Activated naive CD4-positive, alpha-beta T cell treated with anti-CD3 and anti-CD28 coated beads, Interleukin-2, amount 10 ng/mL, durations not matched to agents 7 days and 5 days (primary cell): Measurements from ENCODE around the gene TMOD1.
"Not testable (repeated sequence)": the region's sequence is repeated elsewhere in the genome, so short reads cannot be mapped to it uniquely, and the experiment has no call there.

ENCODE experiments used
- CTCF ChIA-PET: fragments of 350-600 bp; sonication (Branson Sonifier 250); formaldehyde crosslinking; loops from one replicate; lab custom pipeline; 2021; ENCODE audit warnings: antibody characterized with exemption; lab: Charles Lee
- DNase-seq: peaks from one replicate; pipeline ENCODE4 v3.0.0-alpha.2; 2020
- H3K27ac Mint-ChIP-seq: one replicate; pipeline ENCODE4 v1.8.0; 2021; ENCODE audit warnings: mild to moderate bottlenecking, moderate library complexity, mixed read lengths
- H3K27me3 Mint-ChIP-seq: one replicate; pipeline ENCODE4 v1.8.0; 2021; ENCODE audit warnings: mild to moderate bottlenecking, mixed read lengths
- H3K36me3 Mint-ChIP-seq: one replicate; pipeline ENCODE4 v1.8.0; 2021; ENCODE audit warnings: mixed read lengths
- H3K4me1 Mint-ChIP-seq: one replicate; pipeline ENCODE4 v1.8.0; 2021; ENCODE audit warnings: mixed read lengths
- H3K4me3 Mint-ChIP-seq: one replicate; pipeline ENCODE4 v1.8.0; 2021; ENCODE audit warnings: mild to moderate bottlenecking, moderate library complexity, mixed read lengths
- H3K9me3 Mint-ChIP-seq: one replicate; pipeline ENCODE4 v1.8.0; 2021; ENCODE audit warnings: mixed read lengths

The TMOD1 gene

GRCh38 chr9:97480174-97480573, 21.3 kb upstream of the TMOD1 start:
- DNase-seq, result no peak
- H3K4me1 Mint-ChIP-seq, result no peaks in the 10 kb centered on the region
- no peak overlapping the region for H3K27ac Mint-ChIP-seq
- H3K27me3 Mint-ChIP-seq, result no peaks in the 10 kb centered on the region
- CTCF ChIA-PET, result interaction anchor here (1.0 to 2.1 kb wide), 3 partner anchors 12 to 118 kb away, joined by 3 to 11 read pairs (median 3); no protein-coding TSS in a partner anchor
- H3K4me3 Mint-ChIP-seq, result no peak overlapping the region
- peaks cover 8% of the 10 kb centered on the region for H3K36me3 Mint-ChIP-seq
- peaks cover 6% of the 10 kb centered on the region for H3K9me3 Mint-ChIP-seq

- CTCF ChIA-PET, result interaction anchor here (1.0 to 2.1 kb wide), 4 partner anchors 12 to 118 kb away, joined by 3 to 11 read pairs (median 4); no protein-coding TSS in a partner anchor
- no peaks in the 10 kb centered on the region for H3K4me1 Mint-ChIP-seq
- peaks cover 6% of the 10 kb centered on the region for H3K9me3 Mint-ChIP-seq
- H3K27ac Mint-ChIP-seq, result no peak overlapping the region
- no peak overlapping the region for H3K4me3 Mint-ChIP-seq
- H3K27me3 Mint-ChIP-seq, result no peaks in the 10 kb centered on the region
- DNase-seq, result no peak
- peaks cover 8% of the 10 kb centered on the region for H3K36me3 Mint-ChIP-seq
Observed at GRCh38 chr9:97480749-97481148, 20.7 kb upstream of the TMOD1 start.

- Mint-ChIP-seq H3K27ac (no peak overlapping the region), H3K9me3 (peaks cover 13% of the 10 kb centered on the region), H3K27me3 (no peaks in the 10 kb centered on the region), H3K4me1 (no peaks in the 10 kb centered on the region), H3K36me3 (peaks cover 24% of the 10 kb centered on the region), H3K4me3 (no peak overlapping the region)
- CTCF ChIA-PET, result interaction anchor here (1.4 to 1.8 kb wide), 2 partner anchors 97 to 131 kb away, joined by 3 to 5 read pairs; no protein-coding TSS in a partner anchor
- DNase-seq, result no peak
Observed at GRCh38 chr9:97484134-97484533, 17.3 kb upstream of the TMOD1 start.

GRCh38 chr9:97487107-97487506, 14.4 kb upstream of the TMOD1 start:
- Mint-ChIP-seq H3K9me3 (peaks cover 13% of the 10 kb centered on the region), H3K36me3 (peaks cover 31% of the 10 kb centered on the region), H3K27ac (no peak overlapping the region), H3K4me1 (peaks cover 5% of the 10 kb centered on the region), H3K27me3 (no peaks in the 10 kb centered on the region), H3K4me3 (no peak overlapping the region)
- CTCF ChIA-PET, result no interaction called here
- no peak for DNase-seq

- CTCF ChIA-PET, result interaction anchor here (1.0 kb wide), 1 partner anchor 71 kb away, joined by 3 read pairs; no protein-coding TSS in a partner anchor
- DNase-seq, result no peak
- Mint-ChIP-seq H3K36me3 (peaks cover 28% of the 10 kb centered on the region), H3K9me3 (peaks cover 9% of the 10 kb centered on the region), H3K27ac (no peak overlapping the region), H3K4me3 (no peak overlapping the region), H3K27me3 (no peaks in the 10 kb centered on the region), H3K4me1 (peaks cover 5% of the 10 kb centered on the region)
Observed at GRCh38 chr9:97487861-97488260, 13.6 kb upstream of the TMOD1 start.

GRCh38 chr9:97491216-97491999, 10.1 kb upstream of the TMOD1 start:
- no peaks in the 10 kb centered on the region for H3K27me3 Mint-ChIP-seq
- H3K4me1 Mint-ChIP-seq, result peaks cover 5% of the 10 kb centered on the region
- no peak overlapping the region for H3K27ac Mint-ChIP-seq
- H3K9me3 Mint-ChIP-seq, result peaks cover 9% of the 10 kb centered on the region
- CTCF ChIA-PET, result no interaction called here
- H3K4me3 Mint-ChIP-seq, result no peak overlapping the region
- DNase-seq, result no peak
- H3K36me3 Mint-ChIP-seq, result peaks cover 26% of the 10 kb centered on the region

GRCh38 chr9:97497558-97498375, 3.7 kb upstream of the TMOD1 start:
- peaks cover 14% of the 10 kb centered on the region for H3K4me1 Mint-ChIP-seq
- CTCF ChIA-PET, result interaction anchor here (1.6 kb wide), 1 partner anchor 101 kb away, joined by 5 read pairs; no protein-coding TSS in a partner anchor
- peaks cover 44% of the 10 kb centered on the region for H3K27me3 Mint-ChIP-seq
- H3K4me3 Mint-ChIP-seq, DNase-seq, H3K36me3 Mint-ChIP-seq, H3K27ac Mint-ChIP-seq, H3K9me3 Mint-ChIP-seq: not testable (repeated sequence)

- not testable (repeated sequence) for H3K27ac Mint-ChIP-seq, H3K9me3 Mint-ChIP-seq, H3K36me3 Mint-ChIP-seq, H3K4me3 Mint-ChIP-seq, DNase-seq
- Mint-ChIP-seq H3K27me3 (peaks cover 55% of the 10 kb centered on the region), H3K4me1 (peaks cover 20% of the 10 kb centered on the region)
- CTCF ChIA-PET, result interaction anchor here (4.0 kb wide), 1 partner anchor 100 kb away, joined by 18 read pairs; no protein-coding TSS in a partner anchor
Observed at GRCh38 chr9:97498846-97499245, 2.6 kb upstream of the TMOD1 start.

GRCh38 chr9:97500263-97500662, 1.2 kb upstream of the TMOD1 start:
- peak overlapping the region; percentile 19 for H3K4me3 Mint-ChIP-seq
- no peaks in the 10 kb centered on the region for H3K9me3 Mint-ChIP-seq
- no peak for DNase-seq
- no peak overlapping the region for H3K27ac Mint-ChIP-seq
- H3K27me3 Mint-ChIP-seq, result peaks cover 62% of the 10 kb centered on the region
- H3K36me3 Mint-ChIP-seq, result peaks cover 6% of the 10 kb centered on the region
- H3K4me1 Mint-ChIP-seq, result peaks cover 20% of the 10 kb centered on the region
- CTCF ChIA-PET, result interaction anchor here (0.8 to 4.0 kb wide), 4 partner anchors 11 to 115 kb away, joined by 3 to 18 read pairs (median 12); no protein-coding TSS in a partner anchor

- DNase-seq, result no peak
- Mint-ChIP-seq H3K36me3 (peaks cover 6% of the 10 kb centered on the region), H3K4me1 (peaks cover 20% of the 10 kb centered on the region), H3K9me3 (no peaks in the 10 kb centered on the region), H3K27ac (no peak overlapping the region), H3K4me3 (peak overlapping the region; percentile 65), H3K27me3 (peaks cover 62% of the 10 kb centered on the region)
- CTCF ChIA-PET, result interaction anchor here (0.8 to 4.0 kb wide), 4 partner anchors 10 to 115 kb away, joined by 3 to 18 read pairs (median 12); no protein-coding TSS in a partner anchor
Observed at GRCh38 chr9:97500765-97501176, 695 bp upstream of the TMOD1 start.

- Mint-ChIP-seq H3K4me3 (no peak overlapping the region), H3K36me3 (peaks cover 3% of the 10 kb centered on the region), H3K27me3 (peaks cover 62% of the 10 kb centered on the region), H3K4me1 (peaks cover 20% of the 10 kb centered on the region), H3K9me3 (no peaks in the 10 kb centered on the region), H3K27ac (no peak overlapping the region)
- CTCF ChIA-PET, result interaction anchor here (1.1 to 4.0 kb wide), 9 partner anchors 9 to 114 kb away, joined by 3 to 18 read pairs (median 6); no protein-coding TSS in a partner anchor
- DNase-seq, result no peak
Observed at GRCh38 chr9:97501972-97502221, 431 bp downstream of the TMOD1 start.

- no peak overlapping the region for H3K27ac Mint-ChIP-seq
- CTCF ChIA-PET, result interaction anchor here (0.8 to 4.0 kb wide), 11 partner anchors 9 to 113 kb away, joined by 3 to 18 read pairs (median 4); no protein-coding TSS in a partner anchor
Observed at GRCh38 chr9:97502222-97502983, 937 bp downstream of the TMOD1 start.

GRCh38 chr9:97502984-97503861, 1.8 kb downstream of the TMOD1 start:
- H3K4me1 Mint-ChIP-seq, result peaks cover 20% of the 10 kb centered on the region
- H3K27ac Mint-ChIP-seq, result no peak overlapping the region
- no peaks in the 10 kb centered on the region for H3K9me3 Mint-ChIP-seq
- no peak for DNase-seq
- peaks cover 60% of the 10 kb centered on the region for H3K27me3 Mint-ChIP-seq
- CTCF ChIA-PET, result interaction anchor here (0.8 to 3.7 kb wide), 12 partner anchors 8 to 112 kb away, joined by 3 to 13 read pairs (median 4); no protein-coding TSS in a partner anchor
- no peaks in the 10 kb centered on the region for H3K36me3 Mint-ChIP-seq
- H3K4me3 Mint-ChIP-seq, result peak overlapping the region; percentile 48

More at GRCh38 chr9:97502222-97502983, 937 bp downstream of the TMOD1 start:
- no peaks in the 10 kb centered on the region for H3K36me3 Mint-ChIP-seq
- no peaks in the 10 kb centered on the region for H3K9me3 Mint-ChIP-seq
- peaks cover 20% of the 10 kb centered on the region for H3K4me1 Mint-ChIP-seq
- no peak for DNase-seq
- peak overlapping the region; percentile 56 for H3K4me3 Mint-ChIP-seq
- H3K27me3 Mint-ChIP-seq, result peaks cover 62% of the 10 kb centered on the region
